Measurements from ENCODE around the gene FKBP10.
A peak's percentile ranks its signal among the peaks of the same experiment; 100 is the strongest.

FKBP10 gene

DNA sequence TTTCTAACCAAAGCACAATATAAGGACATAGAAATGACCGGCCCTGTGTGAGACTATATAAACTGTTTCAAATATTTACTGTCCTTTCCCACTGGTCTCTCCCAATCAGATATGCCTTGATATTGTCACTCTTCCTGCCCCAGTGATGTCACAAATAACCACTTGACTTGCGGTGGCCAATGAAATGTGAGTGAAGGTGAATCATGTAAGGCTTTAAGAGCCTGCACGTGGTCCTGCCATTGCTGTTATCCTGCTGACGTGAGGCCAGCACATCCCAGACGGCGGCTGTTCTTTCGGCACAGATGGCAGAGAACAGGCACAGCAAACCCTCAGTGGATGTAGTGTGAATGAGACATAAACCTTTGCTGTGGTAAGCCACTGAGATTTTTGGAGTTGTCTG is 57.8 kb downstream of the FKBP10 start:
- DNase-seq (ENCODE audit: low read depth in 1 of 2, low spot score in 1 of 2): peak in 1 of 2 experiments; percentile 63
- in situ Hi-C loops (cut with HindIII; ENCODE audit: low pct_unique_long_range_greater_than_20kb, low sequenced_read_pairs): no loop called here
- TF ChIP-seq JUND (IDR thresholded peaks at IDR 0.05; ENCODE audit: low read depth): no peak

DNA sequence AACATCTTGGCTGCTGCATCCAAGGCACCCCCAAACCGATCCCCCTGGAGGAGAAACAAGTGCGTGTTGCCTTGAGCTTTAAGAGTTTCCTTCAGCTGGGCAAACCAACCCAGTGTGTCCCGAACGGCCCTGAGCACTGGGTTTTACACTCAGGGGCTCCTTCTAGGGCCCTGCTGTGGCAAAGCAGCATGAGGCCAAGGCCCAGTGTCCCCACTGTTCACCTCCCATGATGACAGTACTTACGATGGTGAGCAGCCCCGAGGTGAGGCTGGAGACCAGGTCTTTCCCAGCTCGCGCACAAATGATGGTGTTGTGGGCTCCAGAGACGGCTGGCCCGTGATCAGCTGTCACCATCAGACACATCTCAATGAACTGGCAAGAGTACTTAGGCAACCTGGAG is 59.0 kb downstream of the FKBP10 start:
- no peak for DNase-seq (ENCODE audit: low read depth in 1 of 2, low spot score in 1 of 2)
- no peak for TF ChIP-seq JUND (IDR thresholded peaks at IDR 0.05; ENCODE audit: low read depth)
- in situ Hi-C loops (cut with HindIII; ENCODE audit: low pct_unique_long_range_greater_than_20kb, low sequenced_read_pairs): no loop called here

Data from T47D (cell line).